Measurements from ENCODE around the gene LUZP2. TPM values are rescaled to one million over a fixed set of nuclear protein-coding genes. Genes with fewer than 3 reads are reported as not detected.

LUZP2 gene
- total and polyA plus RNA-seq, 5 donors = 0.02 TPM; not detected in 4

GRCh38 chr11:24679821-24680351 is 183.0 kb downstream of the LUZP2 start:
- Histone ChIP-seq H3K4me1 (ENCODE audit: control insufficient read depth, insufficient read depth, low read length) (no peaks in the 10 kb centered on the region), H3K9me3 (ENCODE audit: control insufficient read depth, low read length) (no peaks in the 10 kb centered on the region), H3K27me3 (ENCODE audit: control insufficient read depth, insufficient read depth) (no peaks in the 10 kb centered on the region), H3K4me3 (ENCODE audit: low read length) (no peak overlapping the region), H3K27ac (ENCODE audit: low read length) (no peak overlapping the region)
- WGBS = 82% methylated on average over 2 of the region's 2 CpGs
- DNase-seq = no peak
- ATAC-seq = no peak
- intact Hi-C loops (cut with DNase I) = no loop called here

GRCh38 chr11:24683583-24683982 is 186.7 kb downstream of the LUZP2 start:
- Histone ChIP-seq H3K4me1 (ENCODE audit: control insufficient read depth, insufficient read depth, low read length) (no peaks in the 10 kb centered on the region), H3K9me3 (ENCODE audit: control insufficient read depth, low read length) (no peaks in the 10 kb centered on the region), H3K4me3 (ENCODE audit: low read length) (no peak overlapping the region), H3K27me3 (ENCODE audit: control insufficient read depth, insufficient read depth) (no peaks in the 10 kb centered on the region), H3K27ac (ENCODE audit: low read length) (no peak overlapping the region)
- intact Hi-C loops (cut with DNase I) = no loop called here
- DNase-seq (no peak), ATAC-seq (no peak)
- 82% methylated on average over 1 of the region's 1 CpG for WGBS

- Histone ChIP-seq H3K4me3 (ENCODE audit: low read length) (no peak overlapping the region), H3K27me3 (ENCODE audit: control insufficient read depth, insufficient read depth) (no peaks in the 10 kb centered on the region), H3K9me3 (ENCODE audit: control insufficient read depth, low read length) (no peaks in the 10 kb centered on the region), H3K27ac (ENCODE audit: low read length) (no peak overlapping the region), H3K4me1 (ENCODE audit: control insufficient read depth, insufficient read depth, low read length) (no peaks in the 10 kb centered on the region)
- intact Hi-C loops (cut with DNase I) = no loop called here
- ATAC-seq (no peak), DNase-seq (no peak)
- 66% methylated on average over 1 of the region's 1 CpG for WGBS
These were observed 189.0 kb downstream of the LUZP2 start for GRCh38 chr11:24685821-24686220.

- no peaks in the 10 kb centered on the region for H3K9me3 ChIP-seq (ENCODE audit: control insufficient read depth, low read length)
- intact Hi-C loops (cut with DNase I) = no loop called here
- no peaks in the 10 kb centered on the region for H3K4me1 ChIP-seq (ENCODE audit: control insufficient read depth, insufficient read depth, low read length)
- DNase-seq (no peak), ATAC-seq (no peak)
- no peak overlapping the region for H3K27ac ChIP-seq (ENCODE audit: low read length)
- no peaks in the 10 kb centered on the region for H3K27me3 ChIP-seq (ENCODE audit: control insufficient read depth, insufficient read depth)
- no peak overlapping the region for H3K4me3 ChIP-seq (ENCODE audit: low read length)
- 86% methylated on average over 3 of the region's 3 CpGs for WGBS
These were observed 190.8 kb downstream of the LUZP2 start for GRCh38 chr11:24687531-24688147.

- no peak for ATAC-seq
- Histone ChIP-seq H3K4me3 (ENCODE audit: low read length) (no peak overlapping the region), H3K9me3 (ENCODE audit: control insufficient read depth, low read length) (no peaks in the 10 kb centered on the region), H3K4me1 (ENCODE audit: control insufficient read depth, insufficient read depth, low read length) (no peaks in the 10 kb centered on the region), H3K27me3 (ENCODE audit: control insufficient read depth, insufficient read depth) (no peaks in the 10 kb centered on the region), H3K27ac (ENCODE audit: low read length) (no peak overlapping the region)
- 47% methylated on average over 2 of the region's 2 CpGs for WGBS
- no peak for DNase-seq
- intact Hi-C loops (cut with DNase I) = no loop called here
These were observed 192.1 kb downstream of the LUZP2 start for GRCh38 chr11:24688981-24689380.

- 75% methylated on average over 3 of the region's 3 CpGs for WGBS
- DNase-seq (no peak), ATAC-seq (no peak)
- intact Hi-C loops (cut with DNase I) = no loop called here
- H3K27ac ChIP-seq (ENCODE audit: low read length) = no peak overlapping the region
- H3K4me3 ChIP-seq (ENCODE audit: low read length) = no peak overlapping the region
- no peaks in the 10 kb centered on the region for H3K9me3 ChIP-seq (ENCODE audit: control insufficient read depth, low read length)
- no peaks in the 10 kb centered on the region for H3K27me3 ChIP-seq (ENCODE audit: control insufficient read depth, insufficient read depth)
- H3K4me1 ChIP-seq (ENCODE audit: control insufficient read depth, insufficient read depth, low read length) = no peaks in the 10 kb centered on the region
These were observed 200.8 kb downstream of the LUZP2 start for GRCh38 chr11:24697522-24698111.

GRCh38 chr11:24704716-24705115 is 207.9 kb downstream of the LUZP2 start:
- Histone ChIP-seq H3K9me3 (ENCODE audit: control insufficient read depth, low read length) (no peaks in the 10 kb centered on the region), H3K27me3 (ENCODE audit: control insufficient read depth, insufficient read depth) (no peaks in the 10 kb centered on the region), H3K27ac (ENCODE audit: low read length) (no peak overlapping the region), H3K4me3 (ENCODE audit: low read length) (no peak overlapping the region), H3K4me1 (ENCODE audit: control insufficient read depth, insufficient read depth, low read length) (no peaks in the 10 kb centered on the region)
- DNase-seq (no peak), ATAC-seq (no peak)
- intact Hi-C loops (cut with DNase I) = no loop called here

- Histone ChIP-seq H3K9me3 (ENCODE audit: control insufficient read depth, low read length) (no peaks in the 10 kb centered on the region), H3K4me1 (ENCODE audit: control insufficient read depth, insufficient read depth, low read length) (no peaks in the 10 kb centered on the region), H3K4me3 (ENCODE audit: low read length) (no peak overlapping the region), H3K27me3 (ENCODE audit: control insufficient read depth, insufficient read depth) (no peaks in the 10 kb centered on the region), H3K27ac (ENCODE audit: low read length) (no peak overlapping the region)
- intact Hi-C loops (cut with DNase I) = no loop called here
- DNase-seq (no peak), ATAC-seq (no peak)
These were observed 208.6 kb downstream of the LUZP2 start for GRCh38 chr11:24705474-24705873.

- Histone ChIP-seq H3K9me3 (ENCODE audit: control insufficient read depth, low read length) (no peaks in the 10 kb centered on the region), H3K4me3 (ENCODE audit: low read length) (no peak overlapping the region), H3K4me1 (ENCODE audit: control insufficient read depth, insufficient read depth, low read length) (no peaks in the 10 kb centered on the region), H3K27me3 (ENCODE audit: control insufficient read depth, insufficient read depth) (no peaks in the 10 kb centered on the region), H3K27ac (ENCODE audit: low read length) (no peak overlapping the region)
- intact Hi-C loops (cut with DNase I) = no loop called here
- DNase-seq (no peak), ATAC-seq (no peak)
- 68% methylated on average over 1 of the region's 1 CpG for WGBS
These were observed 211.8 kb downstream of the LUZP2 start for GRCh38 chr11:24708616-24709015.

GRCh38 chr11:24709928-24710565 is 213.2 kb downstream of the LUZP2 start:
- no peak overlapping the region for H3K27ac ChIP-seq (ENCODE audit: low read length)
- H3K27me3 ChIP-seq (ENCODE audit: control insufficient read depth, insufficient read depth) = no peaks in the 10 kb centered on the region
- DNase-seq = no peak
- H3K9me3 ChIP-seq (ENCODE audit: control insufficient read depth, low read length) = no peaks in the 10 kb centered on the region
- H3K4me3 ChIP-seq (ENCODE audit: low read length) = no peak overlapping the region
- 45% methylated on average over 2 of the region's 2 CpGs for WGBS
- no peaks in the 10 kb centered on the region for H3K4me1 ChIP-seq (ENCODE audit: control insufficient read depth, insufficient read depth, low read length)
- intact Hi-C loops (cut with DNase I) = no loop called here
- ATAC-seq = no peak

GRCh38 chr11:24714601-24715000 is 217.7 kb downstream of the LUZP2 start:
- H3K4me3 ChIP-seq (ENCODE audit: low read length) = no peak overlapping the region
- intact Hi-C loops (cut with DNase I) = no loop called here
- H3K27me3 ChIP-seq (ENCODE audit: control insufficient read depth, insufficient read depth) = no peaks in the 10 kb centered on the region
- H3K9me3 ChIP-seq (ENCODE audit: control insufficient read depth, low read length) = no peaks in the 10 kb centered on the region
- DNase-seq = no peak
- no peak overlapping the region for H3K27ac ChIP-seq (ENCODE audit: low read length)
- 57% methylated on average over 1 of the region's 1 CpG for WGBS
- no peak for ATAC-seq
- H3K4me1 ChIP-seq (ENCODE audit: control insufficient read depth, insufficient read depth, low read length) = no peaks in the 10 kb centered on the region

Data from right cardiac atrium (tissue), 5 donors.